Tibial artery (tissue), 4 donors: ENCODE measurements around the gene PLPPR5.

Experiments used
- DNase-seq, 2 donors: peaks; one replicate each; pipeline ENCODE4 v3.0.0-alpha.2; 2019
- H3K27ac ChIP-seq, 2 donors: fragments of 200-600 bp; sonication (generic) in 1 of 2; 1 replicate in 1 of 2; 2 replicates in 1 of 2; pipeline ENCODE4 v1.5.1; 2018 to 2019; ENCODE audit warnings: mild to moderate bottlenecking in 1 of 2
- H3K27me3 ChIP-seq, 2 donors: fragments of 200-600 bp; sonication (generic) in 1 of 2; one replicate each; pipeline versions ENCODE4 v1.5.1 to v1.6.0; 2016 to 2019
- H3K36me3 ChIP-seq, 3 donors: fragments of 200-600 bp; sonication (generic) in 2 of 3; one replicate each; pipeline ENCODE4 v1.5.1; 2016 to 2019; ENCODE audit warnings: mild to moderate bottlenecking in 2 of 3
- H3K4me1 ChIP-seq, 4 donors: fragments of 200-600 bp; sonication (generic) in 2 of 4; 1 replicate in 3 of 4; 2 replicates in 1 of 4; pipeline ENCODE4 v1.5.1; 2016 to 2019
- H3K4me3 ChIP-seq, 2 donors: fragments of 200-600 bp; sonication (generic) in 1 of 2; 1 replicate in 1 of 2; 2 replicates in 1 of 2; pipeline ENCODE4 v1.5.1; 2018 to 2019; ENCODE audit warnings: mild to moderate bottlenecking in 2 of 2
- H3K9me3 ChIP-seq, 3 donors: fragments of 200-600 bp; sonication (generic) in 1 of 3; one replicate each; pipeline ENCODE4 v1.5.1; 2016 to 2019
- CTCF ChIP-seq, 2 experiments: fragments of 200-600 bp in 1 of 2; fragments of 450-650 bp in 1 of 2; IDR thresholded peaks; one replicate each; pipeline ENCODE4 v1.5.1; 2017 to 2019; ENCODE audit warnings: antibody characterized with exemption in 2 of 2, mild to moderate bottlenecking in 1 of 2, moderate library complexity in 1 of 2
- intact Hi-C: fragments of 100-400 bp; cut with DNase I; formaldehyde crosslinking; loops from one replicate; pipeline ENCODE4 v1.15.0; 2023; ENCODE audit warnings: low total_unique reads

PLPPR5 gene

GRCh38 chr1:98949166-98949565, 55.5 kb downstream of the PLPPR5 start:
- Histone ChIP-seq H3K27me3 (no peaks in the 10 kb centered on the region), H3K27ac (no peak overlapping the region), H3K4me3 (no peak overlapping the region), H3K4me1 (no peaks in the 10 kb centered on the region), H3K36me3 (no peaks in the 10 kb centered on the region), H3K9me3 (no peaks in the 10 kb centered on the region)
- intact Hi-C loops, result no loop called here
- no peak for TF ChIP-seq CTCF (IDR thresholded peaks at IDR 0.05)
- DNase-seq, result no peak

GRCh38 chr1:98947071-98947470, 57.6 kb downstream of the PLPPR5 start:
- H3K36me3 ChIP-seq, result no peaks in the 10 kb centered on the region
- intact Hi-C loops, result no loop called here
- H3K4me3 ChIP-seq, result no peak overlapping the region
- H3K9me3 ChIP-seq, result no peaks in the 10 kb centered on the region
- no peak for TF ChIP-seq CTCF (IDR thresholded peaks at IDR 0.05)
- no peak overlapping the region for H3K27ac ChIP-seq
- no peaks in the 10 kb centered on the region for H3K4me1 ChIP-seq
- H3K27me3 ChIP-seq, result no peaks in the 10 kb centered on the region
- DNase-seq, result no peak

- intact Hi-C loops, result no loop called here
- H3K9me3 ChIP-seq, result no peaks in the 10 kb centered on the region
- H3K4me1 ChIP-seq, result no peaks in the 10 kb centered on the region
- no peak overlapping the region for H3K4me3 ChIP-seq
- no peak overlapping the region for H3K27ac ChIP-seq
- TF ChIP-seq CTCF (IDR thresholded peaks at IDR 0.05), result no peak
- H3K27me3 ChIP-seq, result no peaks in the 10 kb centered on the region
- DNase-seq, result no peak
- no peaks in the 10 kb centered on the region for H3K36me3 ChIP-seq
Measured at GRCh38 chr1:98940722-98941079, 64.0 kb downstream of the PLPPR5 start.

GRCh38 chr1:98940069-98940721, 64.5 kb downstream of the PLPPR5 start:
- intact Hi-C loops, result no loop called here
- Histone ChIP-seq H3K4me3 (no peak overlapping the region), H3K9me3 (no peaks in the 10 kb centered on the region), H3K36me3 (no peaks in the 10 kb centered on the region), H3K27ac (no peak overlapping the region), H3K4me1 (no peaks in the 10 kb centered on the region), H3K27me3 (no peaks in the 10 kb centered on the region)
- TF ChIP-seq CTCF (IDR thresholded peaks at IDR 0.05), result no peak
- no peak for DNase-seq

GRCh38 chr1:98939471-98939870, 65.2 kb downstream of the PLPPR5 start:
- H3K4me3 ChIP-seq, result no peak overlapping the region
- H3K9me3 ChIP-seq, result no peaks in the 10 kb centered on the region
- no peak overlapping the region for H3K27ac ChIP-seq
- no peaks in the 10 kb centered on the region for H3K27me3 ChIP-seq
- H3K4me1 ChIP-seq, result no peaks in the 10 kb centered on the region
- no peak for TF ChIP-seq CTCF (IDR thresholded peaks at IDR 0.05)
- no peak for DNase-seq
- intact Hi-C loops, result no loop called here
- no peaks in the 10 kb centered on the region for H3K36me3 ChIP-seq

- Histone ChIP-seq H3K27ac (no peak overlapping the region), H3K4me1 (no peaks in the 10 kb centered on the region), H3K27me3 (peaks cover 0 to 2% of the 10 kb centered on the region in 2 donors), H3K36me3 (no peaks in the 10 kb centered on the region), H3K4me3 (no peak overlapping the region), H3K9me3 (no peaks in the 10 kb centered on the region)
- no peak for TF ChIP-seq CTCF (IDR thresholded peaks at IDR 0.05)
- DNase-seq, result no peak
- intact Hi-C loops, result no loop called here
Measured at GRCh38 chr1:98937347-98937746, 67.3 kb downstream of the PLPPR5 start.
